Retina (tissue), 1 donor: ENCODE results near the gene THOP1.
"Not testable (repeated sequence)": the region's sequence is repeated elsewhere in the genome, so short reads cannot be mapped to it uniquely, and the experiment has no call there.

Source experiments
- DNase-seq: peaks from one replicate; pipeline ENCODE4 v3.0.0-alpha.2; 2016

The THOP1 gene

DNA sequence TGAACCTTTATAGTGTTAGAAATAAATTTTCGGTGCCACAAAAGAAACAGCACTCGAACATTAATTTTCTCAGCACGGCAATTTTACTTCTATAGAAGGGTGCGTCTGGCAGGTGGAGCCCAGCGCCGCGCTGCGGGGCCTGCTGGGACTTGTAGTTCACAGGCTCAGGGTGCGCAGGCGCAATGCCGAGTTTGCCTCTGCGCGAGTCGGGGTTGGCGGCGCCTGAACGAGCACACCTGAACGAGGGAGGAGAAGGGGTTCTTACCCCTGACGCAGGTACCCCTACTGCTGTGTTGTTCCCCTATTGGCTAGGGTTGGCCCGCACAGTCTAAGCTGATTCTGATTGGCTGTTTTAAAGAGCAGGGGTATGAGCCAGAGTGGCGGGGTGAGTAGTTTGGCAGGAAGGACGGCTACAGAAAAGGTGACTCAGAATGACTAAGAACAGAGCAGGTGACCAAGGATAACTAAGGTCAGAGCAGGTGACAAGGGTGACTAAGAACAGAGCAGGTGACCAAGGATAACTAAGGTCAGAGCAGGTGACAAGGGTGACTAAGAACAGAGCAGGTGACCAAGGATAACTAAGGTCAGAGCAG is 32.0 kb downstream of the THOP1 start:
- not testable (repeated sequence) for DNase-seq

DNA sequence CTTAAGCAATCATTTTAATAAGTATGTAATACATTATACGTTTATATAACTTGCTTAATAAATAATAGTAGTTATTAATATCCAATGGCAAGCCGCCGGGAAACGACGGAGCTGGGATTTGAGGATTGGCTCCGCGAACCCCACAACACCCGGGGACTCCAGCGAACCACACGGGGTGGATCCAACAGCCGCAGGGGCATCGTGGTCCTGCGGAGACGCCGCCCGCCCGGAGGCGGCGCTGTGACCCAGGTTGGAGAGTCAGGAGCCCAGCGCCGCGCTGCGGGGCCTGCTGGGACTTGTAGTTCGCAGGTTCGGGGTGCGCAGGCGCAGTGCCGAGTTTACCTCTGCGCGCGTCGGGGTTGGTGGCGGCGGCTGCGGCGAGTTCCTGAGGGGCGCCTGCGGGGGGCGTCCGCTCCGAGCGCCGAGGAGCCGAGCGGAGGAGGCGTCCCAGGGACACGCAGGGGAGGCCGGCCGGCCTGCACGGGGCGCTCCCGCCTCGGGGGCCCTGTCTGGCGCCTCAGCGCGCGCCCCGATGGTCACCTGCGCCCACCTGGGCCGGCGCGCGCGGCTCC is 34.3 kb downstream of the THOP1 start, which contains the start of gene ZNF554:
TSS of gene ZNF554 (plus strand) at position 329 of the 572 bp plus-strand sequence. CDS start at position 533, 204 bp downstream.
- DNase-seq, result peak; percentile 98

GRCh38 chr19:2820112-2820702 is 34.9 kb downstream of the THOP1 start:
- DNase-seq, result peak; percentile 66

DNA sequence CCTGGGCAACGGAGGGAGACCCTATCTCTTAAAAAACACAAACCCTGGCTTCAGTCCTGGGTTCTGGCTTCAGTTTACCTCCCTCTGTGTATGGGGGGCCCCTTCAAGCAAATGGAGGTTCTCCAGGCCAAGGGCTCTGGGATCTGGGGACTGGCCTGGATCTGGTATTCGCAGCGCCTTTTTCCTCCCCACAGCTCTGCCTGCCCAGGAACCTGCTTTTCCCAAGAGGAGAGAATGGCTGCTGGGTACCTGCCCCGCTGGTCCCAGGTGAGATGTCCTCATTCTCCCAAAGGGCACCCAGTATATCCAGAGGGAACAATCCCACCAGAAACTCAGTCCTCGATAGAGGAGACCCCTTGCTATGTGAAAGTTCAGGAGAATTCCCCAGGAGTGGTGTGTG is 37.5 kb downstream of the THOP1 start:
- no peak for DNase-seq

DNA sequence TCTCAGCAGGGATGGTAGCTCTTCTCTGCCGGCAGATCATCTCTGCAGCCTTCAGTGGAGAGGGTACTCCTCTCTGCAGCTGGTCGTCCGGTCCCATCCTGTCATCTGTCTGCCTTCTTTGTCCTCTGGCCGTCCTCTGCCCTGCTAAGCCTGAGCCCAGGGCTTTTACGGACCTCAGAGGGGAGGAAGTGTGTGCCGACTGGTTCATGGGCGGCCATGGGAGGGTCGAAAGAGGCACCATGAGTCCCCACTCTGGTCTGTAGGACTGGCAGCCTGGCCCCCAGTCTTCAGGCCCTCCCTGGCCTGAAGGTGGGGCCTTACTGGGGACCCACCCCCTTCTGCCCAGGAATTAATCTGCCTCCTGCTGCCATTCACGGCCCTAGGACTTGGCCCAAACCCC is 38.3 kb downstream of the THOP1 start:
- DNase-seq, result no peak

GRCh38 chr19:2824129-2824528 is 38.8 kb downstream of the THOP1 start:
- DNase-seq, result no peak

GRCh38 chr19:2827022-2827421 is 41.7 kb downstream of the THOP1 start:
- DNase-seq, result no peak

DNA sequence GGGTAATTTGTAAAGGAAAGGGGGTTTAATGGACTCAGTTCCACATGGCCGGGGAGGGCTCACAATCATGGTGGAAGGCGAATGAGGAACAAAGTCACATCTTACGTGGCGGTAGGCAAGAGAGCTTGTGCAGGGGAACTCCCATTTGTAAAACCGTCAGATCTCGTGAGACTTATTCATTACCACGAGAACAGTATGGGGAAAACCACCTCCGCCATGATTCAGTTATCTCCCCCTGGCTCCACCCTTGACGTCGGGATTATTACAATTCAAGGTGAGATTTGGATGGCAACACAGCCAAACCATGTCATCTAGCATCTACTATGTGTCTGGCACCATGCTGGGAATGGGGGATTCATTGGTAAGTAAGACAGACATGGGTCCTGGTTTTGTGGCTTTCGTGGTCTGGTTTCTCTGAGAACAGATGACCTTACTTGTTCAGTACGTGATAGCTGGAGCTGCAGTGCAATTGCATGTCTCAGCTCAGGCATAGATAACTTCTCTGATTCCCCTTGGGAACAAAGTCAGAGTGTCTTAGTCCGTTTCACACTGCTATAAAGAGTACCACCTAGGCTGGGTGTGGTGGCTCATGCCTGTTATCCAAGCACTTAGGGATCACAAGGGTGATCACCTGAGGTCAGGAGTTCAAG is 42.7 kb downstream of the THOP1 start:
- DNase-seq, result no peak

DNA sequence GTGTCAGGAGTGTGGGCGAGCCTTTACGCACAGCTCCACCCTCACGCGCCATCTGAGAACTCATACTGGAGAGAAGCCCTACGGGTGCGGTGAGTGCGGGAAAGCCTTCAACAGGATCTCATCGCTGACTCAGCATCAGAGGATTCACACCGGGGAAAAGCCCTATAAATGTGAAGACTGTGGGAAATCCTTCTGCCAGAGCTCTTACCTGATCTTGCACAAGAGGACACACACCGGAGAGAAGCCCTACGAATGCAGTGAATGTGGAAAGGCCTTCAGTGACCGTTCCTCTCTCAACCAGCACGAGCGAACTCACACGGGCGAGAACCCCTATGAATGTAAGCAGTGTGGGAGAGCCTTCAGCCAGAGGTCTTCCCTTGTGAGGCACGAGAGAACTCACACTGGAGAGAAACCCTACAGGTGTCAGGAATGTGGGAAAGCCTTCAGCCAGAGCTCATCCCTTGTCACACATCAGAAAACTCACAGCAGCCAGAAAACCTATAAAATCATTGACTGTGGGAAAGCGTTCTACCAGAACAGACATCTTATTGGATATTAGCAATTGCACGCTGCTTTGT is 49.1 kb downstream of the THOP1 start:
- DNase-seq, result no peak

DNA sequence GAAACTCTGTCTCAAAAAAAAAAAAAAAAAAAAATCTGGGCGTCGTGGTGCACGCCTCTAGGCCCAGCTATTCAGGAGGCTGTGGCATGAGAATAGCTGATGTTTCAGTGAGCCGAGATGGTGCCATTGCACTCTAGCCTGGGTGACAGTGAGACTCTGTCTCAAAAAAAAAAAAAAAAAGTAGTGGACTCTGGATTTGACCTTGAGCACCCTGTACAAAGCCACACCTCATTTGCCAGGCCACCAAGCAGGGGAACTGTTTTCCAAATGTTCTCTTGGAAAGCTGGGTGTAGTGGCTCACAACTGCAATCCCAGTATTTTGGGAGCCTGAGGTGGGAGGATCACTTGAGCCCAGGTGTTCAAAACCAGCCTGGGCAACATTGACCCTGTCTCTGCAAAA is 52.1 kb downstream of the THOP1 start:
- no peak for DNase-seq

- DNase-seq, result peak; percentile 97
Measured at GRCh38 chr19:2840794-2841791, 55.8 kb downstream of the THOP1 start, which contains the start of gene ZNF555. TSS of gene ZNF555 (plus strand) at chr19:2841475. CDS start at chr19:2841573, 98 bp downstream.

DNA sequence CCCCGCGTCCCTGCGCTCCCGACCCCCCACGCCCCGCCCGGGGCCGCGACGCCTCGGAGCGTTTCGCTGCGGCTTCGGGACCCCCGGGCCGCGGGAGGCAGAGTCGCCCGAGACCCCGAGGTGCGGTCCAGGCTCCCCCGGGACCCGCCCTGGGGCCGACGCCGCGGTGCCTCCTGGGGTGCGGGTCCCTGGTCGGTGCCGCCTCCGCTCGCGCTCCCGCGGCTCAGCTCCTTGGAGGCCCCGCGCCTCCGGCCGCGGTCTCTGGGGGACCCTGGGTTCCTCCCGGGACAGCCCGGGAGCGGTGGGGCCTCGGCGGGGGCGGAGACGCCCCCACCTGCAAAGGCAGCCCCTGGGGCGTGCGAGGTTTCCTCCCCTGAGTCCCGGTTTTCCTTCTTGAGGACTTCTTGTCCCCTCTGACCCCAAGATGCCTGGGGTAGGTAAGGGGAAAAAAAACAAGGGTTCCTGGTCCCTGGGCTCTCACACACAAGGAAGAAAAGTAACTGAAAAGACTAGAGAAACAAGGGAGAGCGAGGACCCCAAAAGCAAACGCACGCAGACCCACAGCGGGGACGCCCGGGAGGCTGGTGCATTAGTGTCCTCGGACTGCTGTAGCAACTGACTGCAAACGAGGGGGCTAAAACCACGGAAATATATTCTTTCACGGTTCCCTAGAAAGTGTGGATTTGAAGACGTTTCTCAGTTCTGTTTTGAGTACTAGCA is 56.7 kb downstream of the THOP1 start:
- DNase-seq, result peak; percentile 37

DNA sequence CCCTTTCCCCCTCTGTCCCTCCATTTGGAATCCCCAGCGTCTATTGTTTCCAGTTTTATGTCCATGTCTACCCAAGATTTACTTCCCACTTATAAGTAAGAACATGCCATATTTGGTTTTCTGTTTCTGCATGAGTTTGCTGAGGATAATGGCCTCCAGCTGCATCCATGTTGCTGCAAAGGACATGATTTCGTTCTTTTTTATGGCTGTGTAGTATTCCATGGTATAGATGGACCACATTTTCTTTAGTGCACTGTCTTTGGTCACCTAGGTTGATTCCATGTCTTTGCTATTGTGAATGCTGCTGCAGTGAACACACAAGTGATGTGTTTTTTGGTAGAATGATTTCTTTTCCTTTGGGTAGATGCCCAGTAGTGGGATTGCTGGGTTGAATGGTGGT is 59.8 kb downstream of the THOP1 start:
- no peak for DNase-seq

- DNase-seq, result no peak
Measured at GRCh38 chr19:2846180-2846894, 61.0 kb downstream of the THOP1 start.

- DNase-seq, result no peak
Measured at GRCh38 chr19:2847507-2847906, 62.2 kb downstream of the THOP1 start.

DNA sequence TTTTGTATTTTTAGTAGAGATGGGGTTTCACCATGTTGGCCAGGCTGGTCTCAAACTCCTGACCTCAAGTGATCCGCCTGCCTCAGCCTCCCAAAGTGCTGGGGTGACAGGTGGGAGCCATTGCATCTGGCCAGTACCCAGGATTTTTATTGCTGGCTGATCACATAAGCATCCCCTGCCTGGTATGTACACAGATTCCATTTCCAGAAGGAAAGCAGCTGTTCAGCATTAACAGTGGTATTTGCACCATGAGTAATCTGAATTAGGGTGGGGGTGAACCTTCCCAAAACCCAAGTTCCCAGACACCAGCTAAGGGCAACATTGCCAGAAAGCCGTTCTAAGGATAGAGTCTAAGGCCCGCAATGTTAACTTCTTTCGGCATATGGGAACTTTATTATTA is 63.3 kb downstream of the THOP1 start:
- DNase-seq, result no peak

DNA sequence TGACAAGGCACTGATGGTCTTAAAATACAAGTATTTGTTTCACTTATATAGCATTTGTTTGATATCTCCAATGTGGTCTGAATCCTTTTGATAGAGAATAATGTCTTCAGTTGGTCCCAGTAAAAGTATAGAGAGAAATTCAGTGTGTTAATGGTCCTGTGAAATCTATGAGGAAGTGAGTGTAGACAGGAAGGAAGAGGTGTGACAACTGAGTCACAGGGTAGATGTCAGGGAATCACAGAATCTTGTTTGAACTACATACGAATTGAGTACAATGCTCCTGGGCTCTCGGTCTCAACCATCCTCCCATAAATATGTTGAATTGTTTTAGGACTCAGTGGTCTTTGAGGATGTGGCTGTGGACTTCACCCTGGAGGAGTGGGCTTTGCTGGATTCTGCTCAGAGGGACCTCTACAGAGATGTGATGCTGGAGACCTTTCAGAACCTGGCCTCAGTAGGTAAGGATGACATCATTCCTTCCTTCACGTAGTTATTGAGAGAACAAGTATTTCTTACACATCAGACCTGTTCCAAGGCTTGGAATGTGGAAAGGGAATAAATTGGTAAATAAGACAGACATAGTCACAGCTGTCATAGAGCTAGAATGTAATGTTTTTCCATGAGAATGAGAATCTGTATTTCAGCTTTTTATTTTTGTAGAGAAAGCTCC is 65.1 kb downstream of the THOP1 start:
- no peak for DNase-seq

DNA sequence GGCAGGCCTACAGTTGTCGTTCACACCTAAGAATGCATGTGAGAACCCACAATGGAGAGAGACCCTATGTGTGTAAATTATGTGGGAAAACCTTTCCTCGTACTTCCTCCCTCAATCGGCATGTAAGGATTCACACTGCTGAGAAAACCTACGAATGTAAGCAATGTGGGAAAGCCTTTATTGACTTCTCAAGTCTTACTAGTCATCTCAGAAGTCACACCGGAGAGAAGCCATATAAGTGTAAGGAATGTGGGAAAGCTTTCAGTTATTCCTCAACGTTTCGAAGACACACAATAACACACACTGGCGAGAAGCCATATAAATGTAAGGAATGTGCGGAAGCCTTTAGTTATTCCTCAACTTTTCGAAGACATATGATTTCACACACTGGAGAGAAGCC is 67.3 kb downstream of the THOP1 start:
- DNase-seq, result no peak

DNA sequence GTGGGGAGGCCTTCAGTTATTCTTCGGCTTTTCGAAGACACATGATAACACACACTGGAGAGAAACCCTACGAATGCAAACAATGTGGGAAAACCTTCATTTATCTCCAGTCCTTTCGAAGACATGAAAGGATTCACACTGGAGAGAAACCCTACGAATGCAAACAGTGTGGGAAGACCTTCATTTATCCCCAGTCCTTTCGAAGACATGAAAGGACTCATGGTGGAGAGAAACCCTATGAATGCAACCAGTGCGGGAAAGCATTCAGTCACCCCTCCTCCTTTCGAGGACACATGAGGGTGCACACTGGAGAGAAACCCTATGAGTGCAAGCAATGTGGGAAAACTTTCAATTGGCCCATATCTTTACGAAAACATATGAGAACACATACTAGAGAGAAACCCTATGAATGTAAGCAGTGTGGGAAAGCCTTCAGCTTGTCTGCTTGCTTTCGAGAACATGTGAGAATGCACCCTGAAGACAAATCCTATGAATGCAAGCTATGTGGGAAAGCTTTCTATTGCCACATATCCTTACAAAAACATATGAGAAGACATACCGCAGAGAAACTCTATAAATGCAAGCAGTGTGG is 67.8 kb downstream of the THOP1 start:
- no peak for DNase-seq

- no peak for DNase-seq
Measured at GRCh38 chr19:2854849-2855248, 69.5 kb downstream of the THOP1 start.
